HG02885 (cell line): ENCODE measurements around the gene LRFN5.
"Not testable (repeated sequence)": the region's sequence is repeated elsewhere in the genome, so short reads cannot be mapped to it uniquely, and the experiment has no call there.

ENCODE experiments used
- ATAC-seq: cut with Tn5 transposase; IDR thresholded peaks from one replicate; pipeline ENCODE4 v1.9.1; 2021; ENCODE audit warnings: mild to moderate bottlenecking; ENCODE audit not compliant: unreplicated experiment, poor library complexity

Gene LRFN5

DNA sequence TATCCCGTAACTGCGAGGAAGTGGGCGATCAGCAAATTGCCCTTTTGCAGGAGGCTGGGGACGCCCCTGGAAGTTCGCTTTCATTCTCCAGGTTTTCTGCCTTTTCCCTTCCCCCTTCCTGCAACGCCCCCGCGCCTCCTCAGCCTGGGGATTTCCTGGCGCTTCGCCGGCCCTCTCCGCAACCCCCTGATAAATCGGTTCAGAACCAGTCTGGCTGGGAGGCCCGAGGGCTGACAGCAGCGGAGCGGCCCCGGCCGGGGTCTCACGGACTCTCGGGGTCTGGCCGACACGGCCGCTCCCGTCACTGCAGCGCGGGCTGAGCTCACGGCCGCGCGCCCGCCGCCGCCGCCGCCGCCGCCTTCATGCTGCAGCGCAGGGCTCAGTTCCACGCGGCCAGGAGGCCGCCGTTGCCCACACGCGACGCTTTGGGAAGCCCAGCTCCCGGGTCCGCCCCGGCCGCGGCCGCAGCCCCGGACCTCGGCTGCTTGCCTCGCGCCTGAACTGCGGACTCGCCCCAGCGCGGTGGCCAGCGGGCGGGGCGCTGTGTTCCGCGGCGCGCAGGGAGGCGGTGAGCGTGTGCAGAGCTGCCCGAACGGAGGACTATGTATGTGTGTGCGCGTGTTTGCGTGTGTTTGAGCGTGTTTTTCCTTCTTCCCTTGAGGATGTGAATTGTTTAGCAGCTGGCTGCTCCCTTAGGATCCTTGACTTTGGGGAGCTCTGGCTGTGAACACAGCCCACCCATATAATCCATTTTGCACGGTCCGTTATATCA is at the start of gene LRFN5:
TSS of gene LRFN5 (plus strand) at position 345 of the 772 bp plus-strand sequence.
- ATAC-seq = no peak

DNA sequence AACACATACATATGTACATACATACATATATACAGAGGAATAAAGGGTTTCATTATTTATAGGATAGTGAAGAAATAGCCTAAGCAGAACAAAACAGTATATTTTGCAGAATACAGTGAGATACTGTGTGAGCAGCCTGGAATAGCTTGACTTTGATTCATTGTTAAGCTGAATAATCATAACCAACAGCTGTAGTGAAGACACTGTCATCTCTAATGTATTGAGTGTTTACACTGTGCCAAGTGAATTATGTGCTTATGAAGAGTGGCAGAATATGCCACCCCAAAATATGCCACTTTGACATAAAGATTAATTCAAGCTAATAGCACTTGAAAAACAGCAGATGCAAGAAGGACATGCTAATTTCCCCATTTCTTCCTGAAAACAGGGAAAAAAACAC is 48.2 kb upstream of the LRFN5 start:
- no peak for ATAC-seq

DNA sequence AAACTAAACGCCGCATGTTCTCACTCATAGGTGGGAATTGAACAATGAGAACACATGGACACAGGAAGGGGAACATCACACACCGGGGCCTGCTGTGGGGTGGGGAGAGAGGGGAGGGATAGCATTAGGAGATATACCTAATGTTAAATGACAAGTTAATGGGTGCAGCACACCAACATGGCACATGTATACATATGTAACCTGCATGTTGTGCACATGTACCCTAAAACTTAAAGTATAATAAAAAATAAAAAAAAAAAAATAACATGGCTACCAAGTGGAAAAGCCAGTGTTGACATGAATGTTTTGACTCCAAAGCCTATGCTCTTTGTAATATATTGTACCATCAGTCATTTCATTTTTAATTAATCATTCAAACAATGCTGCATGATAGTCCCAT is 39.8 kb upstream of the LRFN5 start:
- not testable (repeated sequence) for ATAC-seq

DNA sequence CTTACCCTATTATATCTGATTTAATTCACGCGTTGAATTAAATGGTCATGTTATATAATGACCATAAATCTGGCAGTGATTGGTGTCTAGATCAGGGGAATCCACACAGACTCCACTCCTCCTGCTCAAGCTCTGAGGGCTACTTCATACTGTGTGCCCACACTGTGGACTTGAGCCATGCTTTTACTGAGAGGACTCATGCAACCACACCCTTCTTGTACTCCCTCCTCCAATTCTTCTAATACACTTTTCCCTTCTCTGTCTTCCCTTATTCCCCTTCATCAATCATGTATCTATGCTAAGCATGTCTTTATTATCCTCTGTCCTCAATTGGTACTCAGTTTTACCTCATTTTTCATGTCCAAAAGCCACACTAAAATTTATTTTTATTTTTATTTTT is 37.7 kb upstream of the LRFN5 start:
- no peak for ATAC-seq

DNA sequence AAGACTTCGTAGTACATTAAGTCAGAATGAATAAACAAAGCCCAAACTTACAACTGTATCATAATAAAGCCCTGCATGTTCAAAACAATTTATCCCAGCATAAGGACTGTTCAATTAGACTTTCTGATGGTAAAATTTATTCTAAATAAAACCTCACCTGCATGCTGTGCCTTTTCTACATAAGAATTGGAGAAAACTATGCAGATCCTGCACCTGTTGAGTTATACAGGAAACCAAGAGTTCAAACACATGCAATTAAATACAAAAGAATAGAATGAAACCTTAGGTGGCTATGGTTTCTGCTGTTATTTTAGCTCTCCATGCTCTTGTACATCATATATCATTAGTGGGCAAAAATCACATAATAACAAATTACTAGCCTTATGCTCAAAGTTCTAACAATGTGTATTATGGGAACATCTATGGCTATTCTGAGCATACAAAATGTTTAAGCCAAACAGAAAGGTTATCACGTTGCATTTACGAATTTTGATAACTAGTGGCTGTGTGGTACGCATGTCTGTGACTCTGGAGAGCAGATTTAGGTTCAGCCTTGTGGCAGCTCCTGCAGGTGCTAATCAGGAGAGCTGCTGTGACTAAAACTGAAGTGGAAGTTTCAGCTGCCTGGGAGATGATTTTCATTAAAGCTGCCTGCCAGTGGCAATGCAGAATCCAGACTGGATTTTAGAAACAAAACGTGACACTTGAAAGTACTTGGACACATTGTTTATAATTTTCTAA is 36.1 kb upstream of the LRFN5 start:
- ATAC-seq = no peak

DNA sequence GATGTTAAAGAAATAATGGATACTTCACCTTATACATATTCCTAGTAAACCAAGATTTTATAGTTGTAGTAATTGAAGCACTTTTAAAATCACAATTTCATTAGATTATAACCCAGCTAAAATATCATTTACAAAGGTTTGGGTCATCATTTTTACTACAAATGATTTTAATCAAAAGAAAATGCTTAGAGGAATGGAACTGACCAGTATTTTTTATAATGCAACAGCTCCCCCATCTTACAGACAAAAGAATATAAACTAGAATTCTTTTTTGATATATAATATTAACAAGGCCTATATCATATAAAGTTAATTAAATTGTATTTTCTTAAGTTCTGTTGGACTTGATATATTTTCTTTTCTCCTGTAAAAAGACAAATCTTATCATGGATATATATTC is 20.4 kb upstream of the LRFN5 start:
- no peak for ATAC-seq

DNA sequence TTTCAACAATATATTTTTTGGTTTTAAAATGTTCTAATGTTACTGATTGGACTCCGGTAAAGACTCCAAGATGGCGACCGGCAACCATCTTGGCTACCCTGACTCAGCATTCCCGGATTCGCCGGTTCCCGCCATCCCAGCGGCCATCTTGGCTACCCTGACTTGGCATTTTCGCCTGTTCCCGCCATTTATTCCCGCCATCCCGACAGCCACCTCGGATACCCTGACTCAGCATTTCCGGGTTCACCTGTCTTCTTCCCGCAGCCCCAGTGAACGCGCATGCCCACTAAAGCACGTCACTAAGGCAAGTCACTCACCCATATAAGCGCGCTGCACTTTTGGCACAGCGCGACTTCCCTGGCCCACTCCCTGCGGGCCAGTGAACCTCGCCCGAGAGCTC is 9.0 kb upstream of the LRFN5 start:
- ATAC-seq = no peak

DNA sequence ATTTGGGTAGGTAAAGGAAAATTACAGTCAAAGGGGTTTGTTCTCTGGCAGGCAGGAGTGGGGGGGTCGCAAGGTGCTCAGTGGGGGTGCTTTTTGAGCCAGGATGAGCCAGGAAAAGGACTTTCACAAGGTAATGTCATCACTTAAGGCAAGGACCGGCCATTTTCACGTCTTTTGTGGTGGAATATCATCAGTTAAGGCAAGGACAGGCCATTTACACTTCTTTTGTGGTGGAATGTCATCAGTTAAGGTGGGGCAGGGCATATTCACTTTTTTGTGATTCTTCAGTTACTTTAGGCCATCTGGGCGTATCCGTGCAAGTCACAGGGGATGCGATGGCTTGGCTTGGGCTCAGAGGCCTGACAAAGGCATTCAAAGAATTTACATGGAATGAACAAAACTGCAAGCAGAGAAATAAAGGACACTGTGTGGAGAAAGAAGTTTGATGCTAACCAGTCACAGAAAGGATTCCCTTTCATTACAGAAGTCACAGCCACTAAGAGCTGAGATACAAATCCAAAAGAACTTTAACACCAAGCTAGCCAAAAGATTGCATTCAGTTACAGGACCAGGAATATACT is 6.8 kb upstream of the LRFN5 start:
- ATAC-seq = not testable (repeated sequence)

DNA sequence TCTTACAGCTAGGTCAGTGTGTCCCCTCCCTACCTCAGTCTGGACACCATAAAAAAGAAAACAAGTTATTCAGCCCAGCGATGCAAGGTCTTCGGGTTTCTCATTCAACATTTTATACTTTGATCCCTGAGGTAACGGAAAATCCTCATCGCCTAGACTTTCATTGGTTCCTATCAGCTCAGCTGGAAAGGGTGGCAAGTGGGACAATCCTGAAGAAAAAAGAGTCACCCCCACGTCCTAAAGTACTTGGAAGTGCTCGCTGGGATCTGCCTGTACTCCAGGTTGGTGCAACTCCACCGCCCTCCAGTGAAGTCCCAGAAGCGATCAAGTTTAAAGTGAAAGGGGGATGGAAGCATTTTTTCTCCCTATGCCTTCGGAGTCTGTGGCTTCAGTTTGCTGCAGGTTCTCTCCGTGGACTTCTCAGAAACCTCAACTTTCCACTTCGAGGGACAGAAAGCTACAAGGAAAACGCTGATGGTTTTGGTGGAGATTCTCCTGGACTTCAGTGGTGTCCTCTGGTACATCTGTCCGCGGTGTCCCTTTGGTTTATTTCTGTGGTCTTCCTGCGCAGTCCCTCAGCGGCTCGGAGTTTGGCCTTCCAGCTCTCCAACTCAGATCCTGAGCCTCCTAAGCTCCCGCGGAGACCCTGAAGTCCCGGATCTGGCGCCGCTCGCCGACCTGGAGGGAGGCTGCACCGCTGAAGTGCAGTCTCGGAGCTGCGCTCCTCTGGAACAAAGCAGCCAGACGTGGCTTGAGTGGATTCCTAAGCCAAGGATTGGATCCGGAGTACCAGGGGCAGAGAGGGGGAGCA is 1.8 kb upstream of the LRFN5 start:
- ATAC-seq = no peak

DNA sequence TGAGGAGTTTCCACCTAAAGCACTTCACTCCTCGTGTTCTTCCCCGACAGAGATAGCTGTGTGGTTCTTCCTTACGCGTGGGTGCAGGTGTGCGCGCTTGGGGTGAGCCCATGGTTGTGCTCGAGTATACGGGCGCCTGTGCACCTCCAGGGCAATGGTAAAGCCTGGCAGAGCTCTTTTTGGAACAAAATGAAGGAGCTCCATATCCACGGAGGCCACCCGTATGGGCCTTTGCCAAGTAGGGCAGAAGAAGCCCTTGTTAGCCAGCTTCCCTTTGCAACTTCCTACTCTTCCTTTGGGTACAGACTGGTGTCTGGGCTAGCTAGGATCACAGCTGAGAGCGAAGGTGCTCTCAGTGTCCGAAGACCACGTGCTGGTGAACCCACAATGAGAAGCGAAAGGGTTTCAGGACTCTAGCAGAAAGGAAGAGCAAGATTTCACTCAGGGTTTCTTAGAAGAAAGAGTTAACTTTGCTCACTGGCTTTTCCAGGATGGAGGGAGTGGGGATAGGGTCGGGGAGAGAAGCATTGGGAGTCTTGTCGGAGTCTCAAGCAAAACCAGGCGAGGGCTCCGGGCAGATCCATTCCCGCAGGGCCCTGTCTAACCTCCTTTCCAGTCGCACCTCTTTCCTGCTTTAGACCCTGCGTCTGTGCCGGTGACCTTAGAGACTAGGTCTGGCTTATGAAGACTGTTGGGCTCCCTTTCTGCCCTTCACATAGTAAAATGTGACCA is 960 bp upstream of the LRFN5 start:
- no peak for ATAC-seq

DNA sequence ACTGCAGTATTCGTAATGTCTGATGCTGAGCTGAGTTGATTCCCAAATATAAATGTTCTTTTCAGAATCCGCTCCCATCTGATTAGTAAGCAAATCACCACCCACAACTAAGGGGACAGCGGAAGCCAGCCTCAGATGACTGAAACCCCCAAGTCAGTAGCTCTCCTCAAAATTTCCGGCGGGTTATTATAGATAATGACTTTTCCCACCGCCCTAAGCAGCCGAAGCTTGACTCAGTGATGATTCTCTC is 469 bp upstream of the LRFN5 start:
- ATAC-seq = no peak

DNA sequence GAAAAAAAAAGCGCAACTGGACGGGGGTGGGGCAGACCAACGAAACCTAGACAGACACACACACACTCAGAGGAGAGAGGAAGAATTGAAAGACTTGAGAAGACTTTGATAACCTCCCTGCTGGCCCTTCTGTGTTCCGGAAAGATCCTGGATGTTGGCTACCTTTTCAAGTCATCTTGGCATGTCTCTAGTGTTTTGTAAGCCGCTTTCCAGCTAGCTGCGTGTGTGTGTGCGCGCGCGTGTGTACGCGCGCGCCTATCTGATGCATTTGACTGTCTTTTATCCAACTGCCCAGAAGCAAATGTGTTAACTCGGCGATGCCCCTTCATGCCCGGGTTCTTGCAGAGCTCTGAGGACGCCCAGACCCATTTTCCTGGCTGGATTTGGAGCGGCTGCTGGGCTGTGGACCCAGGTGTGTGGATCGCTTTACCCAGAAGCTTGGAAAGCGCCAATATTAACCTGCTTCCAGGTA is 664 bp downstream of the LRFN5 start:
- ATAC-seq = no peak

DNA sequence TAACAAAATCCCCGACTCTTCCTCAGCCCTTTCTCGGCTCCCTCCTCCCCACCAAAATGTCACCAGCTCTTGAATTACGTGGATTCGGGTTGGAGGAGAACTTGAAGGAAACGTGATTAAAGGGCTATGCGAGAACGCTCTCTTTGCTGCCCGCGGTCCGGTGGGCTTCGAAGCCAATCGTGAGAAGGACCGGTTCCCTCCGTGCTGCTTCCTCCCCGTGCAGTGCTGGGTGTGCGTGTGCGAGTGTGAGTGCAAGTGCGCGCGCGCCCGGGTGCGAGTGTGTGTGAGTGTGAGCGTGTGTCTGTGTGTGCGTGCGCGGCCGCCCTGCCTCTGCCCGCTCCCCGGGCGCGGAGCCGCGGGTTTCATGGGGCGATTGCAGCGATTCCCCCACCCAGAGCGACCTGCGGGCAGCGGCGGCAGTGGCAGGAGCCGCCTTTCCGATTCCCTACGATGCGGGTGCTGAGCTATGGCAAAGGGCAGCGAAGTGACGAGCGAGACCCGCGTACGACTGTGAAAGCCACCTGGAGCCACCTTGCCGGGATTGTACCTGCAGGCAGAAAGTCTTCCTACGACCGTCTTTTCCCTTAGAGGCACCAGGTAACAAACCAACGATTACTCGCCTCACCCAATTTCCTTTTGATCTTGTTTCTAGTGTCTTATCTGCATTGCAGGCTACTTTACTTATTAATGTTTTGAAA is 1.4 kb downstream of the LRFN5 start:
- no peak for ATAC-seq

DNA sequence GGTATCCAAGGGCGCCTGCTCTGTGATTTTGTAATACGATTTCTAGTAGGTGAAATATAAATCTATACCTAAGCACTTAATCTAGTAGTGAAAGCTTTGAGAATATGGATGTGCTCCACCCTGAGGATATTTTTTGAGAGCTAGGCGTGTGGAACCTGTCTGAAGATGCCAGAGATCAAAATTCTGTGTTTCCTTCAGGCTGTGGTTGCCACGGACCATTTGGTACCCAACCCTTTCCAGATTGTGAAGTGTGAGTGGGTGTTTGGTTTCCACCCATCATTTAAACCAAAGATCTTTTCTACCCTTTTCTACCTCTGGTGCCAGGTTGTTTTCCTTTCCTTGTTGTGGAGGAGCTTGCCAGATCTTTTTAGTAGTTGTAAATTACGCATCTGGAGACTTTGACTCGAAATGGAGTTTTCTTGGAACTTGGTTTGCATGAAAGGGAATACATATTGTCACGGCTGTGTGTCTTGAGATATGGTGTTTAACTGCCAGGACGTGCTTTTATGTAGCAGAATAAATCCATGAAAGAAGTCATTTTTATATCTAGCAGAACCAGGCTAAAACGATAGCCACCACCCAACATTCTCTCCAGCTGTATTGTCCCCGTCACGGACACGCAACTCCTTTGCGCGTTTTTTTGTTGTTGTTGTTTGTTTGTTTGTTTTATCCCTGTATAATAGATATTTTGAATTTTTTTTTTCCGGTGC is 2.2 kb downstream of the LRFN5 start:
- no peak for ATAC-seq

DNA sequence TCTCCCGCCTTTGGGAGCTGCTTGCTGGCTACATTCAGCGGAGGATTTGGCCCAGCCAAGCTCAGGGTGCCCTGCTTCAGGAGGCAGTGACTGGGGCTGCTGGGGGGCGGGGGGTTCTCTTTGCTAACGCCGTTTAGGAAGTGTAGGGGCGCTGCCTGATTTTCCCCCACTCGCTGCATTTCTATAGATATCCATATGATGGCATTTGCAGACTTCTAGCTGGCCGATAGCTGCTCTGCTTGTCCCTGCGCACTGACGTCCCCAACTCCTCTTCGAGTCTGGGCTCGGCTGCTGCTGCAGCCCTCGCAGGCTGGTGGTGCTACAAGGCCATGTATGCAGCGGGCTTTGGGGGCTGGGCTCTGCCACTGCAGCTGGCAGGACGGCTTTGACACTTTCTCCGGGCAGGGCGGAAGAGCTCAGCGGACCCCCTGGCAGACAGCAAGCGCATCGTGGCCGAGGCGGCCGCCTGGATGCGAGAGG is 3.1 kb downstream of the LRFN5 start:
- ATAC-seq = no peak

DNA sequence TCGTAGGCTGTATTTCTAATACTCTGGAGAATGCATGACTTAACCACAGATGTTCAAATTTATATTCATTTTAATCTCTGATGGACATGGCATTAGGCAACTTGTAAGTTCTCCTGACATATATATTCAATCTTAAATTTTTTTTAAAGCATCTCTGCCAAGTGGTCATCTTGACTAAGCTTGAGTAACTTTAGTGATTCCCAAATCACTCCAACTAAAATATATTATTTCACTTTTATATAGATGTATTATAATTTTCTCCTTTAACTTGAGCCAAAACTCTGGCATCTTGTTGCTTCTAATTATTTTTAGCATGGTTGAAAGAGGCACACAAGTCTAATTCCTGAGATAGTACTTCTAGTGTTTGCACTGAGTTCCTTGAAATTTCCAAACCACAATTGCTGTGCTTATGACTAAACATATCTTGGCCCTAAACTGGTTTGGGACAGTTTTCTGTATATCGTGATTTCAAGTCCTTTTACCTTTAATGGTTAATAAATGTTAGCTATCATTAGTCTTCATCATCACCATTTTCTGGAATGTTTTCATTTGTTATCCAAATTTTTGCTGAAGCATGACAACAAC is 8.4 kb downstream of the LRFN5 start:
- ATAC-seq = no peak

DNA sequence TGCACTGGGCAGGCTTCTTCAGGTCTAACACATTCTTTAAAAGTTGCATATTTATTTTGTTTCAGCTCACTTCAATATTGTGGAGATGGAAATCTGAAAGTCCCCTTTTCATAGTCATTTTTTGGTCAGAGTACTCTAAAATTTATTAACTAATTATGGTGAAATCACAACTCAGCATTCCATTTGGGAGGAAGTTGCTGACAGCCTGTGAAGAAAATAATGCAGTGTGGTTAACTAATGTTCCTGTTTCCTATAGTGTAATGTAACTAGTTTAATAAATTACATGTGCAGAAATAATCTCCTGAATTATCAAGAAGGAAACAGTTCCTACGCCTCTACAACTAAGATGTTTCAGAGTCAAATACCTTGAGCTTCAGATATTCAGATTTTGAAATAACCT is 17.1 kb downstream of the LRFN5 start:
- ATAC-seq = no peak

DNA sequence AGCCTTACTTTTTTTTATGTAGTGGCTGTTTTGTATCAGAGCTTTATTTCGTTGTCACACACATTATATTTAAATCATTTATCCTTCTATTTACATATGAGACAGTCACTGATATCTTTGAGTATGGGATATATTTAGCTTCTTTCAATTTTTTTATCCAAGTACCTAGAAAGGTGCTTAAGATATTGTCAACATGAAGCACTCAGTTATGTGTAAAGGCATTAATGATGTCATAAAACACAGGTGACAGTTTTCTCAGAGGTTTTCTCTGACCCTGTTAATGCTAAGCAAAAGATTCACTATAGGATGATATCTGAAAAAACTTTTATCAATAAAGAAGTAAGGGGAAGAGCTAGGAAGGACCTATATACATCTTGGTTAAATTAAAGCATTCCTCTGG is 23.2 kb downstream of the LRFN5 start:
- ATAC-seq = no peak

DNA sequence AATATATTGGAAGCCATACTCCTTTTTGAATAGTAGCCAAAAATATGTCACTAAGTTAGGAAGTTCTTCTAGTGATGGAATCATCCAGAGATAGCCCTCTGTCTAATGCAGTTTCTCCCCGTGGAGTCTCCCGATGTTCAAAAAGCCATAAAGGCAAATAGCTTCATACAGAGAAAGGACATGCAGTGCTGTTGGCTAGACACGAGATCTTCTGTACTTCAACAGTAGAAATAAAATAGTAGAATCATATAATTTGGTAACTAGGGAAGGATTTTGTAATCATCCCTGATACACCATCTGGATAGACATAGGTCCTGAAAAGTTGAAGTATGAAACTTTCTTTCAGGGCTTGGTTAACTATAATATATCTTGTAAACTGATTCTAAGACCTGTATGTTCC is 27.6 kb downstream of the LRFN5 start:
- ATAC-seq = no peak
